ENCODE measurements around the gene SYTL2.
"Not testable (repeated sequence)": the region's sequence is repeated elsewhere in the genome, so short reads cannot be mapped to it uniquely, and the experiment has no call there.

Gene SYTL2

DNA sequence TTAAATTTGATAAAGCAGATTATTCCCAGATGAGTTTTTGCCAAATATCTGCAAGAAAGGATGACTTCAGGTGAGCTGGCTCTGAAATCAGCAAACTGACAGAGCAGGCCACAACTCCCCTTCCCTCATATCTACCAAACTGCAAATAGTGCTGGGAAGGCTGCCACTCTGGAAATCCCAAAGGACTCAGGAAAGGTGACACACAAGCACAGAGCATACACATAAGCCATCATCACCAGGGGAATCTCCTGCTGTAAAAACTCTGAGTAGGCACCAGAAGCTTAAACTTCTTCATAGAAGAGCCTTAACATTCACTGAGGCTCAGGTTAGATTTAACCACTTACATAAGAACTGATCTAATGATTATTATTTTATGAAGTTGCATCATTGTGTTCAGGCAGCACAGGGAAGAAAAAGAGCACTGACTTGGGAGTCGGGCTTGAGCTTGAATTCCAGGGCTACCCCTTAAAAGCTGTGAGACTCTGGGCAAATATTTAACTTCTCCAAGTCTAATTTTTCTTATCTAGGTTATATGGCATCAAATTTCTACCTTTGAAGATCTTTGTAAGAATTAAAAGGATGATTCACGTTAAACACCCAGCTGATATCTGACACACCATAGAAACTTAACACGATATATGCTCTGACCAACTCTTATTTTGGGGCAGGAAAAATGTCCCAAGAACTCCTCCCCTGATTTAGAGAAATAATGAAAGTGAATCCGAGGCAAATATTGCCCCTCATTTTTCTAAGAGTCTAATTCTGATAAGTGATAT, 15.0 kb downstream of the SYTL2 start:
- no peak for DNase-seq

DNA sequence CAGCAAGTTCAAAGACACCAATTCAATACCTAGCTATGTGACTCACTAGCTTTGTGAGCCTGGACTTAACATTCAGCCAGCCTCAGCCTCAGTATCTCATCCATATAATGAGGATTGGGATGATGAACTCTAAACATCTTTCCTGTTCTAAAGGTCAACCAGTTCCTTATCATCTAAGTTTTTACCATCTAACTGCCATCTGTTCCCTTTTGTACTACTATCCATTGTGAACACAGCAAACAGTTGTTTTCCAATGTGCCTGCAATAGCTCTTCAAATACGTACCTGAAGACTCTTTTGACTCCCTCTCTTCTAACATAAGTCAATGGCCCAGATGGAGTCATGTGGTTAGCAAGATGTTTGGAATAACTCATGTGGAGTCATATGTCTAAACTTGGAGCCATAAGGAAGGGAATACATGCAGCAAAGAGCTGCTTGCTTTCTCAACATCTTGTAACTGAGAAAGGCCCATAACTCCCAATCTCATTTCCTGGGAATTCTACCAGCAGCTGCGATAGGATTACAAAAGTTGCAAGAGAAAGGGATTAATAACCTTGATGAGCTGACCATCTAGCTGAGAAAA, 19.4 kb downstream of the SYTL2 start:
- no peak for DNase-seq

DNA sequence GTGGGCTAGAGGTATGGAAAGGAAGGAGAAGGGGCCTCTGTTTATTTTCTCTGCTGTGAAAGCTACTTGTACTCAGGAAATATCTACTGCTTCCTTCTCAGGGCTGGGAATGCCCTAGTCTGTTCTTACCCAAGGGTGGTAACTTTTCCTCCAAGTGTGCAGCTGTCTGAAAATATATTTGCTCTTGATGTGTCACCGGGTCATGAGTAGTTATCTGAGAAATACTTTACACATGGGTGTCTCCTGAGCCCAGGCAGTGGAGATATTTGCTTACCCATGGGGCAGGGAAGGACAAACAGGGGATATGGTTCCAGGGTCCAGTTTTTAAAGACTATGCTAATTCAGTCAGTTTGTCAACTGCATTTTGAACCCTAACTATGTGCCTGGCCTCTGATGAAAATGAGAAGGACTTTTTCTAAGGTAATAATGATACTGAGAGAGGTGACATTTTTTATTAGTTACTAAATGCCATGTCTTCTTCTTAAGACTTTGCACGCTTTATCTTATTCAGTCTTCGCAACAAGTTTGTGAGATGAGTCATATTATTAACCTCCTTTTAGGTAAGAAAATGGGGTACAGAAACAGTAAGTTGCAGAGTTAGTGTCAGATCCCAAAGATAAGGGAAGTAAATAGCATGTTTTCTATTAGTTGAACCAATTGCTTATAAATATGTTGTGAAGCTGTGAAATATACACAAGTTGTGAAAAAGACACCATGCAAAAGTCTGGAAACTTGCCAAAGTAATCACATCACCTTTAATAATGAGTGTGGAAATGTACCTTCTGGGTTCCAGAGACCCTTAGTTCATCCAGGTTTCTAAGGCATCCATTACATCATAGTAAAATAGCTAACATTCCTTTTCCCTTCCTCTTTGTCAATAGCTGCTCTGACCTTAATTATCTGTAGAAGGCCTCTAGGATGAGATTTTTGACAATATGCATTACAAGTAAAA, 22.9 kb downstream of the SYTL2 start:
- DNase-seq: no peak

DNA sequence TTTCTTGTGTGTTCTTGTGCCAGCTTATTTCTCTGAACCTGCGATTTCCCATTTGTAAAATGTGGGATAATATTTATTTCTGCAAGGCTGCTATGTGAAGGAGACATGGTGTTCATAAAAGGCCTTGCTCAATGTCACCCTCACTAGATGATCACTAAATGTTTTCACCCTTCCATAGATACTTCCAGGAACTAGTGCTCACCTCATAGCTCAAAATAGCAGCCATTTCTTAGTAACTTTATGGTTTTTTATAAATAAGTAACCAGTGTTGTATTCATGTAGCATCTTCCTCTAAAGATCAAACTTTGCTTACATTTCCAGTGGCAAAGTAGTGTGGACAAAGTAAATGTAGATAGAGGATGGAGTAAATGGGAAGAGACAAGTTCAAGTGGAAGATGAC, 23.8 kb downstream of the SYTL2 start:
- no peak for DNase-seq

DNA sequence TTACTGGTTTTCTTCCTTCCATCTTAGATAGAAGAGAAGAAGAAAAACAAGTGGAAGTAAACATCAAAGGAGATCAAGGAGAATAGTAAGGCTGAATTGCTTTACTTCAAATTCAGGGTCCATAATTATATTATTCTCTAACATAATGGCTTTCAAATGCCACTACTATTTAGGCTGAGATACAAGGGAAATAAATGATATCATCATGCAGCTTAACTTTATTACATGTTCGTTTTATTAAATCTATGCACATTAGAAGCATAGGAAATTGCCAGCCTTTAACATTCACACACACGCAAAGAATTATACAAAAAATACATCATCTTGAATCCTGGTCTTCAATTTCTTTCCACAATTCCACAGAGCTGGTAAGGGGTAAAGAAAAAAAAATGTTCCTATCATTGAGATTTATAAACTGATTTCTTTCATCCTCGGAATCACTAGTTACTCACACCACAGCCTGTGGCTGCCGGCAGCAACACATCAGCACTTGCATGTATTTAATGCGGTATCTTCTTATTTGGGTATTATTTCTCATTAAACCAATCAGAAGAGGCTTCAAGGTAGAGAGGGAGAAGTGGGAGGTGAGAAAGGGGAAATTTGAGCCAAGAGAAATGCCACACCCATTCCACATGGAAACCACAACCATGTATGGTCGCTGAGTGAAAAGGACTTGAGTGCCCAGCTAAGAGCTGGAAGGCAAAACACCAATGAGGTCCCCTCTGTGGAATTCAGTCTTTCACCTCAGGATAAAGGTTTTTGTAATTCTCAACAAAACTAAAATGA, 26.3 kb downstream of the SYTL2 start:
- DNase-seq: no peak

DNA sequence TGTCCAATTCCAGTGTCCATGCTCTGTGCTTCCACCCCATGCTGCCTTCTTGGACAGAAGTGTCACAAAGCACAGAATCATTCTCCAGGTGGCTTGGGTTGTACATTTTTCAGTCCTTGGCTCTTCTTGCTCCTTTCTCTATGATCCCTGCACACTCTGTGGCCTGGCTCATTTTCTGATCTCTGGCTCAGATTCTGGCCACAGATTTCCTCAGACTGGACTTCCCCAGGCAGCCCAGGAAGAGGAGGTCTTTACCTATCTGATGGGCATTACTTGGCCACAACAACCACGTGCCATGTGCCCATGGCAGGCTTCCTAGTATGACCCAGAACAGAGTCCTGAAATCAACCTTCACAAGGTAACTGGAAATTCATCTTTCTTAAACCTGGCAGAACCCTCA, 27.2 kb downstream of the SYTL2 start:
- no peak for DNase-seq

DNA sequence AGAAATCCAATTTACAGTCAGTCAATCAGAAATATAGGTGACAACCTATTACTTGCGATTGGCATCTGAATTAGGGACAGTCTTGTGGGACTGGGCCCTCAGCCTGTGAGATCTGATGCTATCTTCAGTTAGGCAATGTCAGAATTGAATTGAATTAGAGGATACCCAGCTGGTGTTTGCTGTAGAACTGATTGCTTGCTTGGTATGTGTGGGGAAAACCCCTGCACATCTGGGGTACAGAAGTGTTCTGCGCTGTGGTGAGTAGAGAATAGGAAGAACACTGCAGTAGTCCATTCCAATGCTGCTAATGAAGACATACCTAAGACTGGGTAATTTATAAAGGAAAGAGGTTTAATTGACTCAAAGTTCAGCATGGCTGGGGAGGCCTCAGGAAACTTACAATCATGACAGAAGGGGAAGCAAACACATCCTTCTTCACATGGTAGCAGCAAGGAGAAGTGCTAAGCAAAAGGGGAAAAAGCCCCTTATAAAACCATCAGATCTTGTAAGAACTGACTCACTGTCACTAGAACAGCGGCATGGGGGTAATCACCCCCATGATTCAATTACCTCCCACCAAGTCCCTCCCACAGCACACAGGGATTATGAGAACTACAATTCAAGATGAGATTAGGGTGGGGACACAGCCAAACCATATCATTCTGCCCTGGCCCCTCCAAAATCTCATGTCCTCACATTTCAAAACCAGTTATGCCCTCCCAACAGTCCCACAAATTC, 30.0 kb downstream of the SYTL2 start:
- not testable (repeated sequence) for DNase-seq

DNA sequence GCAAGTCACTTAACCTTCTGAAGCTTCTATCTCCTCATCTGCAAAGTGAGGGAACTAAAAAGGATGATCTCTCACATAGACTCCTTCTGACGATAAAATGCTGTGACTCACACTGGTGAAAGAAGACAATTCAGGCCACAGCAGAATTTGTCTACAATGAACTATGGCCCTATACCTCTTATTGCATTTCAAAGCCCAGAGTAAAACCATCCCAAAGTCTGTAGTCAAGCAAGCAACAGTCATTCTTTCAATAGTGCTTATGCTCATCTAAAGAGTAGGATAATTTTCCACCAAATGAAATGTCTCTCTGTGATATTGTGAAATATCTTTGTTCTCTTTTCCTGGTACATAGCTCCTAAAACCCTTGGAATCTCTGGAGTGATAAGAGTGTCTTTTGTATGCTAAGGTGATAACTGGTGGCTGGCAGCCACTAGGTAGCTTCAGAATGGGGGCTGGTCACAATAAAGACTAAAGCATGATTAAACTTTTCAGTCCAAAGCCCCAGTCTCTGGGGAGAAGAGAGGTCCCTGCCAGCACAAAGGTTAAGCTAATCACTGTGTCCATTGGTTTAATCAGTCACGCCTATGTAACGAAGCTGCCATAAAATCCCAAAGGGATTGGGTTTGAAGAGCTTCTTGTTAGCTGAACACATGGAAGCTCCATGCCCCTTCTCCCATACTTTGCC, 30.8 kb downstream of the SYTL2 start:
- DNase-seq: no peak

DNA sequence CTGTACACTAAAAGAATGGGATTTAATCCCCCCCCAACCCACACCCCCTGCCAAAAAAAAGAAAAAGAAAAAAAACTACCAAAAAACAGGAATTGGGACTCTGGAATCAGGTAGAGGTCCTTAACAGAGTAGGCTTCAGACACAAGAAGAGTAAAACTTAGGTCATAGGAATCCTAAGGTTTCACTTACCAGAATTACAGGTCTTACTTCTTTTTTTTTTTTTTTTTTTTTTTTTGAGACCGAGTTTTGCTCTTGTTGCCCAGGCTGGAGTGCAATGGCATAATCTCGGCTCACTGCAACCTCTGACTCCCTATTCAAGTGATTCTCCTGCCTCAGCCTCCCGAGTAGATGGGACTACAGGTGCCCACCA, 33.4 kb downstream of the SYTL2 start:
- DNase-seq: not testable (repeated sequence)

DNA sequence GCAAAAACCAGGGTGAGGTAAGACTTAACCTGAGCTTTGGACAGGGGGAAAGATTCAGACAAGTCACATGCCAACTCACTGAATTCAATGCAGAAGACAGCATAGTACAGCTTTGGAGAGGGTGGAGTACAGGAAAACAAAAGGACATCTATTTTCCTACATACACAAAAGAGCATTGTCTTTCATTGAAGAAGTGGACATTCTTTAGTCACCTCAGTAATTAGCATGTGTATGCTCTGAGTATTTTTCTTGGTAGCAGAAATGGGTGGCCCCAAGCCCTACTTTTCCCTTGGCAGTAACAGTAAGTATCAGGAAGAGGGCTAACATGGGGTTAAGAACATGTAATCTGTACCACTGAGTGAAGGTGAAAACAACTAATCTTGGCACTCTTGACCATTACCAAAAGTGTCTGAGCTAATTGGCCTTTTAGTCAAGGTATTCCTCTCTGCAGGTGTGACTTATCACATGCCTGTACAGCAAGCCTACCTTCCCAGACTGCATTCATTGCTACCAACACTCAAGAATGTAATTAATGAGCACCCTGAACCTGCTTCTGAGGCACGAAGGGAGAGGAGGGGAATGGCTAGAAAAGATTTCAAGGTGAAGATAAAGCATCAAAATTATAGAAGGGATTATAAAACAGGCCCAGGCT, 33.9 kb downstream of the SYTL2 start:
- DNase-seq: peak; percentile 17 to 23

DNA sequence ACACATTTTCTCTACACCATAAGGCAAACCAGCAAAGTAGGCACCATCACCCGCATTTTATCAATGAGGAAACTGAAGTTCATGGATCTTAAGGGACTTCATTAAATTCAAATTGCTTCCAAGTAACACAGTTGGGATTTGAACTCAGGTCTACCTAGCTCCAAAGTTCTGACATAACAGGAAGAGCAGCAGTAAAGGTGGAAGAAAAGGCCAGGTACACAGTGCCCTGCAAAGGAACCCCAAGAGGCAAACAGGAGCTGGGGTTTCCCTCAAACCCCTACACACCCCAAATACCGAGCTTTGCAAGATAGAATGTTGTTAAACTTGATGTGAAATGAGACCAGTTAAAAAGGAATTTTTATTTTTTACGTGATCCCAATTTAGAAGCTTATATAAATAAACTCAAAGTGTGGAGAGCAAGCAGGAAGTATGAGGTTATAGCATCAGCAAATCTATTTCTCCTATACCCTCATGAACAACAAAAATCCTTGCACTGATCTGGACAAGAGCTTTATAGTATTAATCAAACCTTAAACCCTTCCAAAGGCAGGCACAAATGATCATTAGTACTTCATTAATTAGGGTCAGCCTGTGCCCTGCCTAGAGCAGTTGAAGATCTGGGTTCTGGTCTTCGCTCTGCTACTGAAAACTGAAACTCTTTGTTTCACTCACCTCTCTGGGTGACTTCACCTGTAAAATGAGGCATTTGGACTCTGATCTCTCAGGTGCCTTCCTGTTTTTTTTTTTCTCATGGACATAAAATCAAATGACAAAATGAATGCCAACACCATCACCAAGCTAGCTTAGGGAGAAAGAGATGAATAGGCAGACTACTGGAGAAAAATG, 36.5 kb downstream of the SYTL2 start:
- peak in 1 of 2 experiments; percentile 8 for DNase-seq

DNA sequence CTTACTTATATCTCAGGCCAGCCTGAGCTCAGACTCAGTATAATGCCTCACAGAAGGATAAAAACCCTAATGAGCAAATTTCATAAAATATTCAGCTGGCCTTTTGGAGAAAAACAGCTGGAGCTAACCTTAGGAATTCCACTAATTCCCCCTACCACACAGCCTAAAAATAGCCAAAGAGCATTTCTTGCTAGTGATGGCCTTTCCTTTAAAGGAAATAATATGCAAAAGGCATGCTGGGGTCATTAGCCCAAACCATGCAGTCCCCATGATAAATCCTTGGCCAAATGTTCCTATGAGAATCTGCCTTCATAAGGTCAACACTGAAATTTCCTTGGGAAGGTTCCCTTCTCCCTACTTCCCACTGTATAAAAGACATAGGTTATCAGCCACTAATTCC, 38.2 kb downstream of the SYTL2 start:
- DNase-seq: no peak

DNA sequence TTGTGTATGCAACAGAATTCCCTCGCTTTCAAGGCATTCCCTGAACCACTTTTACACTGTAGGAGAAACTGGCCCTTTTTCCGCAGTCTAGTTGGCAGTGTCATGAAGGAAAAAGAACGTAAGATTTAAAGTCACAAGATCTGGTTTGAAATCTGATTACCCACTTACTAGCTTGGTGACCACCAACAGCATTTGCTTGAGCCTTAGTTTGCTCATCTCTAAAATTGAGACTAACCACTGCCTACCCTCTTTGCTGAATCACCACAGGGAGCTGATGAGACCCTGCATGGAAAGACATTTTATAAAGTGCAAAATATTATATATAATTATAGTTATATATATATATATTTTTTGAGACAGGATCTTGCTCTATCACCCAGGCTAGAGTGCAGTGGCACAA, 39.4 kb downstream of the SYTL2 start:
- no peak for DNase-seq

DNA sequence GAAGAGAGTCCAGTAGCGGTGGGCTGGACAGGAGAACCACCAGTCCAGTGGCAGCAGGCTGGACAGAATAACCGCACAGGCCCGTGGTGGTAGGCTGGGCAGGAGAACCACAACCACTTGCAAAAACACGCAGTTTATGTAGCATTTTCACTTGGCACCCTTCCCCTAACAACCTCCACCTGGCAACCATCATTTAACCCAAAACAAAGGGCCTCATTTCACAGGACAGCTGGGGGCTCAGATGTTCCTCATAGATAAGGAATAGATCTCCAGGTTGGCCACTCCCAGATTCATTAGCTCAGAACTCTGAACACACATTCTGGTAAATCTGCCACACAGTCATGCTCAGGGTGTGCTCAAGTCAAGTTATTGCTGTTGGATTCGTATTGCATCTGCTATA, 41.2 kb downstream of the SYTL2 start:
- no peak for DNase-seq

DNA sequence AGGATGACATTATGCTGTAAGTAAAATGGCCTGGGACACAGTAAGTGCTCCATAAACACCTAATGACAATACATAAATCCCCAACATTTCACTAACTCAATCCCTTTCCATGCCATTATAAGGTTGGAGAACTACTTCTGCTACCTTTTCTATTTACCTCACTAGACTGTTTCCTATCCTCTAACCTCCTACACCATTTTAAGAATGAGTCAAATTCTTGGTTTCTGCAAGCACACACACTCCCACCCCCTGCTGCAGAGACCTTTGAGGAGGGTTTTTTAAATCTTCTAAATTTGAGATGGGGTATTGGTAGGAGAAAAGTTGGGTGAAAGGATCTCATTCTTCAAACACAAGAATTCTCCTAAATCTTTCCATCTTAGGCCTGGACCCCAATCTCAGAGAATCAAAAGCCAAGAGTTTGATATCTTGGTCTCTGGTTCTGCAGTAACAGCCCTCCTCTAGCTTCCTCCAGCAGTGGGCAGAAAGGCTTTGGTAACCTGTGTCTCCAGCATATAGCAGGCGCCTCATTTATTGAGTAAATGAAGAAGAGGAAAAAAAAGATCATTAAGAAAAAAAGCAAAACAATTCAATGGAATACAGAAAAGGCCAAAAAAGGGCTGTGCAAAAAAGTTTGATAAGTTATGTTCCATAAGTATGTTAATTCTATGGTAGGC, 42.3 kb downstream of the SYTL2 start:
- no peak for DNase-seq

DNA sequence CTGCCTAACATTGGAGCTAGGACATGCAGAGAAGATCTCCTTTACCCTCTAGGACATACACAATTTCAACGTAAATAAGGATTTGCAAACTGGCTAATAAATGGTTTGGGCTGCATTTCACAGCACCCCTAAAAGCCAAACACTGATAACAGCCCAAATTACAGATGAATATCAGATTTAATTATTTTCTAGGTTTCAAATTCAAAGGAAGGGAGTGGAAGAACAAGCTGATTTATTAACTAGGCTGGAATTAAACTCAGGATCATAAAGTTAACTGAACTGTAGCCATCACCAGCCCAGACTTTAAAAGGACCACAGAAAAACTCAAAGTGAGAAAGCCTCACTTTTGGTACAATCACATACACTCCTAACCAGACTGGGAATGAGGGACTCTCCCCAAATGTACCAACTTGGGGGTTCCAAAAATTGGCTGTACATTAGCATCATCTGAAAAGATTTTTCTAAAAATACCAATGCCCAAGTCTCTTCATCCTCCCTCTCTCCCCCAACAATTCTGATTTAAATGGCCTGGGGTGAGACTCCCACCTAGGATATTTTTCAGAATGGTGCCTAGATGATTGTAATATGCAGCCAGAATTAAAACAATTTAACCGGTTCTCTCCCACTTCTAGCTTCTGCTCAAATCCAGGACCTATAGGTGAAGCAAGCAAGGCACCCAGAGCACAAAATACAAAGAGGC, 43.5 kb downstream of the SYTL2 start:
- no peak for DNase-seq

DNA sequence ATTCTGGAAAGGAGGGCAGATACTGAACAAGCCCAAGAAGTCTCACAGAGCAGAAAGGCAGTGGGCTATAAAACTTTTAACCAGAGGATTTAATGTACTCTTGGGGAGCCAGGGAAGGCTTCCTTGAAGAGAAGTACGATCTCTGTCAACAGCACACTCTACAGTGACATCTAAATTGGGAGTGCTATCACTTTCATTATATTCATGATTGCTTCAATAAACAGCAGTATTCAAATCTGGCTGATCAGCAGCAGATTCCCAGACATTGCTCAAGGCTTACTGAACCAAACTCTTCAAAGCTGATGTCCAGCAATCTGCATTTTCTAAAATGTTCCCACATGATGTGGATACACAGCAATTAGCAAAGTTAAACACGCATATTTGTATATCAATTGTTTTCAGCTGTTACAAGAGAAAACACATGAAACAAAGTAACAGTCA, 44.2 kb downstream of the SYTL2 start:
- peak; percentile 28 to 40 for DNase-seq

DNA sequence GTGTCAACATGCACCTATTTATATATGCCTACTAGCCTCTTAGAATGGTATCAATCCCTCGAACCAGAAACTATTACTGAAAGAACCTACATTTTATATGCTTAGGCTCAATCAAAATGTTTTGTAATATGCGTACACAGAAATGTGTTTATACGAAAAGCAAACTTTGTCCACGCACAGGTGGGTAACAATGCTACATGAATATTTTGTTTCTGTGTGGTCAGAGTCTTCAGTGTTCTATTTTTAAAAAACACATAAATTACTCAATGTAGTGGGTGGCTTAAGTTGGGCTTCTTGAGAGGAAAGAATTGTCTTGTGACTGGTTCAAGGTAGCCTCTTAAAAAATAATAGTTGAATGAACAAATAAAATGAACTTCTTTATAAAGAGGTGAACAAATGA, 46.1 kb downstream of the SYTL2 start:
- no peak for DNase-seq

DNA sequence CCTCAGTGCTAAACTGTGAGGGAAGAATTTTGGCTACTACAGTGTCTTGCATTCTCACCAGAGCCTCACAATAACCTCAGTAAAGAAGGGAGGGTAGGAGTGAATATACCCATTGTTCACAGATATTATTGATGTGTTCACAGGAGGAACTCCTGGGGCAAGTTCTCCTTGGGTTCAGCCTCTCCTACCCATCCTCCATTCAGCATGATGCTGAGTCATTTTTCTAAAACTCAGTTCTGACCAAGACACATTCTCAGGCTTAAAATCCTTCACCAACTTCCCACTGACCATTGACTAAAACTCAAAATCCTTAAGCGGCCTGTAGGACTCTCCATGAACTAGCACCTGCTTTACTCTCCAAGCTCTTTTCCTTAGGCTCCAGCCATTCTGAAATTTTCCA, 48.7 kb downstream of the SYTL2 start:
- no peak for DNase-seq

All from NCI-H526 (cell line).